Measurements from ENCODE around the gene COX4I2. TPM values are rescaled to one million over a fixed set of nuclear protein-coding genes. Genes with fewer than 3 reads are reported as not detected.
A peak's percentile ranks its signal among the peaks of the same experiment; 100 is the strongest.
"Not testable (repeated sequence)": the region's sequence is repeated elsewhere in the genome, so short reads cannot be mapped to it uniquely, and the experiment has no call there.

COX4I2 gene
- total RNA-seq, 2 donors from 2014 or later: 6.8 to 9.0 TPM

DNA sequence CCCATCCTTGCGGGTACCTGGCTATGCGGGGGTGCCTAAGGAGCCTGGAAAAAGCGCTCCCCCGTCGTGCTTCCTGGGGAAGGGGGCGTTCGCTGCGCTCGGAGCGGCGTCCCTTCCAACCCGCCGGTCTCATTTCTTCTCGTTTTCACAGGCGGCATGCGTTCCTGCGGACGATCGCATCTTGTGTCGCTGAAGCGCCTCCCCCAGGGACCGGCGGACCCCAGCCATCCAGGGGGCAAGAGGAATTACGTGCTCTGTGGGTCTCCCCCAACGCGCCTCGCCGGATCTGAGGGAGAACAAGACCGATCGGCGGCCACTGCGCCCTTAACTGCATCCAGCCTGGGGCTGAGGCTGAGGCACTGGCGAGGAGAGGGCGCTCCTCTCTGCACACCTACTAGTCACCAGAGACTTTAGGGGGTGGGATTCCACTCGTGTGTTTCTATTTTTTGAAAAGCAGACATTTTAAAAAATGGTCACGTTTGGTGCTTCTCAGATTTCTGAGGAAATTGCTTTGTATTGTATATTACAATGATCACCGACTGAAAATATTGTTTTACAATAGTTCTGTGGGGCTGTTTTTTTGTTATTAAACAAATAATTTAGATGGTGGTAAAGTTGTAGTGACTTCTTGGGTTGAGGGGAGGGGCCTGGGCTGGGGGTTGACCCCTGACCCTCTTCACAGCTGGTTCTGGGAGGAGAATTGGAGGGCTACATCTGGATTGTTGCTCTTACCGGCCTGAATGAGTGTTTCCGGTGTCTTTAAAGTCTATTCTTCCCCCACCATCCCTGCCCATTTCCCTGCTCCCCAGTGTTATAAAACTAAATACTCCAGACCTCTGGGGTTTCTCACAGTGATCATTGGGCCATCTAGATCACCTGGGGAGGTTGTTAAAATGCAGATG, 31.6 kb upstream of the COX4I2 start:
- TF ChIP-seq, protein P1, sequence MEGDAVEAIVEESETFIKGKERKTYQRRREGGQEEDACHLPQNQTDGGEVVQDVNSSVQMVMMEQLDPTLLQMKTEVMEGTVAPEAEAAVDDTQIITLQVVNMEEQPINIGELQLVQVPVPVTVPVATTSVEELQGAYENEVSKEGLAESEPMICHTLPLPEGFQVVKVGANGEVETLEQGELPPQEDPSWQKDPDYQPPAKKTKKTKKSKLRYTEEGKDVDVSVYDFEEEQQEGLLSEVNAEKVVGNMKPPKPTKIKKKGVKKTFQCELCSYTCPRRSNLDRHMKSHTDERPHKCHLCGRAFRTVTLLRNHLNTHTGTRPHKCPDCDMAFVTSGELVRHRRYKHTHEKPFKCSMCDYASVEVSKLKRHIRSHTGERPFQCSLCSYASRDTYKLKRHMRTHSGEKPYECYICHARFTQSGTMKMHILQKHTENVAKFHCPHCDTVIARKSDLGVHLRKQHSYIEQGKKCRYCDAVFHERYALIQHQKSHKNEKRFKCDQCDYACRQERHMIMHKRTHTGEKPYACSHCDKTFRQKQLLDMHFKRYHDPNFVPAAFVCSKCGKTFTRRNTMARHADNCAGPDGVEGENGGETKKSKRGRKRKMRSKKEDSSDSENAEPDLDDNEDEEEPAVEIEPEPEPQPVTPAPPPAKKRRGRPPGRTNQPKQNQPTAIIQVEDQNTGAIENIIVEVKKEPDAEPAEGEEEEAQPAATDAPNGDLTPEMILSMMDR (IDR thresholded peaks at IDR 0.05): no peak
- Histone ChIP-seq H3K27ac (peak overlapping the region; percentile 90 to 93), H3K27me3 (no peaks in the 10 kb centered on the region), H3K36me3 (peaks cover 16% of the 10 kb centered on the region), H3K4me3 (peak overlapping the region; percentile 63 to 79), H3K4me1 (peaks cover 0 to 50% of the 10 kb centered on the region in 2 donors), H3K9me3 (no peaks in the 10 kb centered on the region)
- DNase-seq (ENCODE audit: low spot score): no peak

DNA sequence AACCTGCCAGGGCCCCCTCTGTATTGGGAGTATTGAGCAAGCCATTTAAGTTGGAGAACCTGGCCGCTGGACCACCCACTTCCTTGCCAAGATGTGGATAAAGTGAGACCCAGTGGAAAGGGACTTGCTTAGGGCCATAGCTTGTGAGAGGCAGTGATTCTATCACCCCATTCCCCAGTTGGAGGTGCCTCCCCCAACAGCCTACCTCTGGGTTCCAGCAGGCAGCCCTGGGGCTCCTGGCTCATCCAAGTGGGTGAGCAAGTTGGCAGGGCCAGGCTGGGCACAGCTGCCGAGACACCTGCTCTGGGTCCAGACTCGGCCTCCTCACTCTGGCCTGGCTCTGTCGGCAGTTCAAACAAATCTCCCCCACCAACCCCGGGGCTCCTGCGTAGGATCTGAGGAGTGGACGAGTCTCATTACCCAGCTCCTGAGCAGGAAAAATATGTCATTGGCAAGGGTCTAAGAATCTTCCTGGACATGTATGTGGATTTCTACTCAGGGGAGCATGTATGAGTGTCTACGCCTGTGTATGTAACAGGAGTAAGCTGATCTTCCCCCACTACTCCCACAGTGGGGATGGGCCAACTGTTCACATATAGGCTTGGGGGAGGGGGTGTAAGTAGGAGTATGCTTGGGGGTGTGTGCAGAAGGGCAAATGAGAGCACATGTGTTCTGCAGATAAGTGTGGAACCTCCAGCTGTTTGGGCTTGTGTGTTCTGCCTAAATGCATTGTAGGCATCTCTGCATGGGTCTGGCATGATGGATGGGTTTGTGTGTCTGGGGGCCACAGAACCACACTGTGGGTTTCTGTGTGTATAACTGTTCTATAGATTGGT, 30.7 kb upstream of the COX4I2 start:
- peak overlapping the region; percentile 90 to 93 for H3K27ac ChIP-seq
- H3K9me3 ChIP-seq: no peaks in the 10 kb centered on the region
- H3K4me3 ChIP-seq: peak overlapping the region; percentile 63 to 79
- TF ChIP-seq, protein P1 (IDR thresholded peaks at IDR 0.05): no peak
- no peak for DNase-seq (ENCODE audit: low spot score)
- no peaks in the 10 kb centered on the region for H3K27me3 ChIP-seq
- H3K36me3 ChIP-seq: peaks cover 16% of the 10 kb centered on the region
- H3K4me1 ChIP-seq: peaks cover 0 to 50% of the 10 kb centered on the region in 2 donors

DNA sequence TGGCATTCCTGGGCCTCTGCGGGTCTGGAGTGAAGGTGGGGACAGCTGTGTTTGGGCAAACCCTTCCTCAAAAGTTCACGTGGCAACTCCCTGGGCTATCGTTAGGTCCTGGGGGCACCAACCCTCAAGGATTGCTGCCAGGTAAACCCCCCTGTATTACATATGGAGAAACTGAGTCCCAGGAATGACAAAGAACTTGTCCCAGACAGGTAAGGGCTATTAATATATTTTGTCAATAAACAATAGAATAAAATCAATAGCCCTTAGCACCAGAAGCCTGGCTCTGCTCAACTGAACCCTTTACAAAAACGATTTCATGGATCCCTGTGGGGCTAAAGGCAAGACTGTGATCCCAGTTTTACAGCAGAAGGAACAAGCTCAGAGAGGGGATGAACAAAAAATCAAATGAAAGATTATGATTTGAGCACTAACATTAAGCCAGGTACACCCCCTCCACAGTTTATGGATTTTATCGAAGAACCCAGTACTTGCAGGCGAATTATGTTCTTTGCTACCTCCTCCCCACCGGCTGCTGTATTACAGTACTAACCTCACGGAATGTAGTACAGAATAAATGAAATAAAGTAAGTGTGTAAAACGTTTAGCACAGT, 30.0 kb upstream of the COX4I2 start:
- TF ChIP-seq, protein P1 (IDR thresholded peaks at IDR 0.05): no peak
- H3K4me1 ChIP-seq: peaks cover 0 to 57% of the 10 kb centered on the region in 2 donors
- no peaks in the 10 kb centered on the region for H3K27me3 ChIP-seq
- no peaks in the 10 kb centered on the region for H3K9me3 ChIP-seq
- H3K36me3 ChIP-seq: peaks cover 16% of the 10 kb centered on the region
- peak overlapping the region; percentile 90 to 93 for H3K27ac ChIP-seq
- peak overlapping the region; percentile 63 to 79 for H3K4me3 ChIP-seq
- DNase-seq (ENCODE audit: low spot score): no peak

DNA sequence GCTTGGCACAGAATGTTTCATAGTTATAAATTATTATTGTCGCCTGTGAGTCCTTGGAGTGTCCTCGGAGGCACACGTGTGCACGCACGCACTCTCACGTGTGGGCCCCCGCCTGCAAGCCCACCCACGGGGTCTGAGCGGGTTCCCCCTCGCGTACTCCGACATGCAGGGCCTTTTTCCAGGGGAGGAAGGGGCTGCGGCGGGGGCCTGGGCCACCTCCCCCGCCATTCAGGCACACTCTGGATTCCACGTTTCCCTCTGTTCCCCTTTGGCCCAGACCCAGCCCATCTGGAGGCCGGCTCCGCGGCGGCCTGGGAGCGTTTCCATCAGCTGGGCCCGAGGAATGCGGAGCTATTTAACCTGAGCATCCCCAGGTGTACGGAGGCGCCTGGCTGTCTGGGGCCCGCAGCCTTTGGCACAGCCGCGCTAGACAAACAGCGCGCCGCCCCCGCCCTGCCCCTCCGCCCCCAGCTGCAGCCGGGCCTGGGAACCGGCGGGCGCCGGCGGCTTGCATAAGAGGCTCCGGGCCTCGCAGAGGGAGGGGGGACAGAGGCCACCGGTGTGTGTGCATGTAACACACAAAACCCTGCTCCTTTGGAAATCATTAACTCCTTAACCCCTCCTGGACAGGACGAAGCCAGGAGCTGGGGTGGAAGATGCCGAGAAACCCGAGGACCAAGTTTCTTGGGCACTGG, 29.3 kb upstream of the COX4I2 start:
- no peaks in the 10 kb centered on the region for H3K9me3 ChIP-seq
- peaks cover 16% of the 10 kb centered on the region for H3K36me3 ChIP-seq
- TF ChIP-seq, protein P1 (IDR thresholded peaks at IDR 0.05): no peak
- peak overlapping the region; percentile 63 to 79 for H3K4me3 ChIP-seq
- H3K27me3 ChIP-seq: no peaks in the 10 kb centered on the region
- peak overlapping the region; percentile 90 to 93 for H3K27ac ChIP-seq
- DNase-seq (ENCODE audit: low spot score): peak; percentile 90
- H3K4me1 ChIP-seq: peaks cover 0 to 57% of the 10 kb centered on the region in 2 donors

DNA sequence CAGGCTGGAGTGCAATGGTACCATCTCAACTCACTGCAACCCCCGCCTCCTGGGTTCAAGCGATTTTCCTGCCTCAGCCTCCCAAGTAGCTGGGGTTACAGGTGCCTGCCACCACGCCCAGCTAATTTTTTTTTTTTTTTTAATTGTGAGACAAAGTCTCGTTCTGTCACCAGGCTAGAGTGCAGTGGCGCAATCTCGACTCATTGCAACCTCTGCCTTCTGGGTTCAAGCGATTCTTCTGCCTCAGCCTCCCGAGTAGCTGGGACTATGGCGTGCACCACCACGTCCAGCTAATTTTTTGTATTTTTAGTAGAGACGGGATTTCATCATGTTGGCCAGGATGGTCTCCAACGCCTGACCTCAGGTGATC, 25.5 kb upstream of the COX4I2 start:
- H3K27ac ChIP-seq; H3K4me3 ChIP-seq; DNase-seq (ENCODE audit: low spot score); H3K36me3 ChIP-seq; H3K9me3 ChIP-seq; H3K27me3 ChIP-seq: not testable (repeated sequence)
- H3K4me1 ChIP-seq: peaks cover 0 to 39% of the 10 kb centered on the region in 2 donors
